ENCODE results near the gene FARP2.
"Not testable (repeated sequence)": the region's sequence is repeated elsewhere in the genome, so short reads cannot be mapped to it uniquely, and the experiment has no call there.

FARP2 gene

GRCh38 chr2:241417626-241418025 is 61.5 kb downstream of the FARP2 start:
- Histone ChIP-seq H3K4me1 (ENCODE audit: control insufficient read depth, insufficient read depth, low read length) (no peaks in the 10 kb centered on the region), H3K27ac (ENCODE audit: extremely low read depth, low read depth, low read length) (no peak overlapping the region), H3K9me3 (ENCODE audit: control insufficient read depth, insufficient read depth, low read depth, low read length) (no peaks in the 10 kb centered on the region), H3K36me3 (ENCODE audit: control insufficient read depth in 2 of 2, insufficient read depth in 1 of 2, low read length in 2 of 2) (peaks cover 11 to 94% of the 10 kb centered on the region in 2 experiments), H3K4me3 (ENCODE audit: low read depth, low read length) (no peak overlapping the region)
- TF ChIP-seq ZNF768 (tag by site-specific recombination; IDR thresholded peaks at IDR 0.05) (no peak), ZNF549 (tag by site-specific recombination; IDR thresholded peaks at IDR 0.05) (no peak), ZNF239 (tag by site-specific recombination; IDR thresholded peaks at IDR 0.05) (no peak), ZNF449 (tag by site-specific recombination; IDR thresholded peaks at IDR 0.05) (no peak)
- ChIA-PET CTCF (no interaction called here), POLR2A (interaction anchor here (0.5 kb wide), 1 partner anchor 427 kb away, joined by 7 read pairs; no protein-coding TSS in a partner anchor)

- TF ChIP-seq PRDM2 (tag by site-specific recombination; IDR thresholded peaks at IDR 0.05; ENCODE audit: borderline replicate concordance): no peak
- no peak for TF ChIP-seq ZNF629 (tag by site-specific recombination; IDR thresholded peaks at IDR 0.05)
- no peak for TF ChIP-seq ZNF830 (tag by site-specific recombination; IDR thresholded peaks at IDR 0.05; ENCODE audit: low read depth)
- TF ChIP-seq IKZF3 (tag by site-specific recombination; IDR thresholded peaks at IDR 0.05): no peak
- no peak for TF ChIP-seq ZNF2 (tag by site-specific recombination; IDR thresholded peaks at IDR 0.05)
- no peak for TF ChIP-seq ZFP69B (tag by site-specific recombination; IDR thresholded peaks at IDR 0.05)
- TF ChIP-seq RBAK (tag by site-specific recombination; IDR thresholded peaks at IDR 0.05): no peak
- no peak for TF ChIP-seq SCRT2 (tag by site-specific recombination; IDR thresholded peaks at IDR 0.05)
- no peak for TF ChIP-seq ZNF140 (tag by site-specific recombination; IDR thresholded peaks at IDR 0.05)
- TF ChIP-seq ZNF146 (tag by site-specific recombination; IDR thresholded peaks at IDR 0.05): no peak
- TF ChIP-seq ZNF768 (tag by site-specific recombination; IDR thresholded peaks at IDR 0.05): no peak
- no peak for TF ChIP-seq TCF7L2 (IDR thresholded peaks at IDR 0.05; ENCODE audit: borderline replicate concordance, low read depth, low read length)
- no peak for TF ChIP-seq ZFP41 (tag by site-specific recombination; IDR thresholded peaks at IDR 0.05; ENCODE audit: borderline replicate concordance)
- no peak for TF ChIP-seq ZNF621 (tag by site-specific recombination; IDR thresholded peaks at IDR 0.05)
- no peak for TF ChIP-seq ZNF426 (tag by site-specific recombination; IDR thresholded peaks at IDR 0.05)
- no peak for TF ChIP-seq ZNF514 (tag by site-specific recombination; IDR thresholded peaks at IDR 0.05)
- TF ChIP-seq ZBTB49 (tag by site-specific recombination; IDR thresholded peaks at IDR 0.05; ENCODE audit: low read depth): no peak
- no peak for TF ChIP-seq ZNF610 (tag by site-specific recombination; IDR thresholded peaks at IDR 0.05; ENCODE audit: borderline replicate concordance)
- TF ChIP-seq ZFHX2 (tag by site-specific recombination; conservative IDR thresholded peaks at IDR 0.05): no peak
- Histone ChIP-seq H3K9me3 (ENCODE audit: control insufficient read depth, insufficient read depth, low read depth, low read length) (no peaks in the 10 kb centered on the region), H3K4me3 (ENCODE audit: low read depth, low read length) (no peak overlapping the region), H3K36me3 (ENCODE audit: control insufficient read depth in 2 of 2, insufficient read depth in 1 of 2, low read length in 2 of 2) (peaks cover 4 to 60% of the 10 kb centered on the region in 2 experiments), H3K4me1 (ENCODE audit: control insufficient read depth, insufficient read depth, low read length) (no peaks in the 10 kb centered on the region), H3K27ac (ENCODE audit: extremely low read depth, low read depth, low read length) (no peak overlapping the region)
- ChIA-PET POLR2A (interaction anchor here (0.7 kb wide), 1 partner anchor 223 kb away, joined by 5 read pairs; no protein-coding TSS in a partner anchor), CTCF (no interaction called here)
These were observed 65.2 kb downstream of the FARP2 start for GRCh38 chr2:241421330-241421729.

- H3K4me1 ChIP-seq (ENCODE audit: control insufficient read depth, insufficient read depth, low read length); H3K9me3 ChIP-seq (ENCODE audit: control insufficient read depth, insufficient read depth, low read depth, low read length); CTCF ChIA-PET; H3K27ac ChIP-seq (ENCODE audit: extremely low read depth, low read depth, low read length); H3K4me3 ChIP-seq (ENCODE audit: low read depth, low read length): not testable (repeated sequence)
- POLR2A ChIA-PET: interaction anchor here (0.7 kb wide), 1 partner anchor 223 kb away, joined by 5 read pairs; no protein-coding TSS in a partner anchor
- H3K36me3 ChIP-seq (ENCODE audit: control insufficient read depth in 2 of 2, insufficient read depth in 1 of 2, low read length in 2 of 2): peaks cover 4 to 60% of the 10 kb centered on the region in 2 experiments
These were observed 65.9 kb downstream of the FARP2 start for GRCh38 chr2:241421942-241422341.

Measured in HEK293 (cell line).